Measurements from ENCODE around the gene RNF150.

DNA sequence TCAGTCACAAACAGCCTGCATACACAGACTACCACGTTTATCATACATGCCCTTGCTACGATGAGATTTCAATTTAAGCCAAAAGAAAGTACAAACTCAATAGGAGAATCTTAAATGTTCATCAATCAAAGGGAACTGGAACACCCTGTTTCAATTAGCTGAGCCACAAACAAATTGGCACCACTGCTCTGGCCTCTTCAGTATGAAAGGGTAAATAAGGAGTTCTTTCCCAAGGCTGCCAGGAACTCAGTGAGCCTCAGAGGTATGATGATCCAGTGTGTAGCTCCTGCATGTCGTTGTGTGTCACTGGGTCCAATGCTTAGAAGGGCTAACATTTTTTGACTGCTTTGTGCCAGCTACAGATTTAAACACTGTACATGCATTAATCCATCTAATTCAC, 5.4 kb downstream of the RNF150 start:
- TF ChIP-seq, protein P1, sequence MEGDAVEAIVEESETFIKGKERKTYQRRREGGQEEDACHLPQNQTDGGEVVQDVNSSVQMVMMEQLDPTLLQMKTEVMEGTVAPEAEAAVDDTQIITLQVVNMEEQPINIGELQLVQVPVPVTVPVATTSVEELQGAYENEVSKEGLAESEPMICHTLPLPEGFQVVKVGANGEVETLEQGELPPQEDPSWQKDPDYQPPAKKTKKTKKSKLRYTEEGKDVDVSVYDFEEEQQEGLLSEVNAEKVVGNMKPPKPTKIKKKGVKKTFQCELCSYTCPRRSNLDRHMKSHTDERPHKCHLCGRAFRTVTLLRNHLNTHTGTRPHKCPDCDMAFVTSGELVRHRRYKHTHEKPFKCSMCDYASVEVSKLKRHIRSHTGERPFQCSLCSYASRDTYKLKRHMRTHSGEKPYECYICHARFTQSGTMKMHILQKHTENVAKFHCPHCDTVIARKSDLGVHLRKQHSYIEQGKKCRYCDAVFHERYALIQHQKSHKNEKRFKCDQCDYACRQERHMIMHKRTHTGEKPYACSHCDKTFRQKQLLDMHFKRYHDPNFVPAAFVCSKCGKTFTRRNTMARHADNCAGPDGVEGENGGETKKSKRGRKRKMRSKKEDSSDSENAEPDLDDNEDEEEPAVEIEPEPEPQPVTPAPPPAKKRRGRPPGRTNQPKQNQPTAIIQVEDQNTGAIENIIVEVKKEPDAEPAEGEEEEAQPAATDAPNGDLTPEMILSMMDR (IDR thresholded peaks at IDR 0.05) = no peak
- TF ChIP-seq POLR2AphosphoS5 (IDR thresholded peaks at IDR 0.05; ENCODE audit: insufficient read depth in 1 of 2, low read depth in 1 of 2) = no peak

All from vagina (tissue), 2 donors.